A673 (cell line): ENCODE results near the gene XRCC4. TPM values are rescaled to one million over a fixed set of nuclear protein-coding genes. Genes with fewer than 3 reads are reported as not detected.

Experiments used
- BruUV-seq: library from RNA; stranded (reverse); fragments of 400-500 nt; replicated peaks from 2 replicates; lab custom pipeline; 2021; lab: Mats Ljungman, UMichigan
- CTCF ChIA-PET: fragments of 300-600 bp; sonication (Branson Sonifier 250); formaldehyde crosslinking; loops from one replicate; lab custom pipeline; 2022; ENCODE audit warnings: antibody characterized with exemption; lab: Charles Lee
- POLR2A ChIA-PET: fragments of 300-600 bp; sonication (Branson Sonifier 250); formaldehyde crosslinking; loops from one replicate; lab custom pipeline; 2022; ENCODE audit warnings: antibody characterized with exemption; ENCODE audit not compliant: low non-redundant PET; lab: Charles Lee
- DNase-seq: peaks from one replicate; pipeline ENCODE4 v3.0.0-alpha.2; 2015; ENCODE audit warnings: low spot score
- H3K27ac ChIP-seq: fragments of 200-600 bp; sonication (generic); 2 replicates; pipeline ENCODE4 v1.5.1; 2016; ENCODE audit warnings: mixed run types, low read depth, mild to moderate bottlenecking, mixed read lengths, antibody characterized with exemption, low read length; ENCODE audit not compliant: poor library complexity, severe bottlenecking
- H3K27me3 ChIP-seq: fragments of 200-600 bp; sonication (generic); replicated peaks from 2 replicates; pipeline ENCODE4 v1.6.1; 2017; ENCODE audit warnings: mixed run types, low read depth, mild to moderate bottlenecking, mixed read lengths, antibody characterized with exemption, low read length; ENCODE audit not compliant: insufficient read depth, poor library complexity
- H3K36me3 ChIP-seq: fragments of 200-600 bp; sonication (generic); 2 replicates; pipeline ENCODE4 v1.6.1; 2016; ENCODE audit warnings: mixed run types, mild to moderate bottlenecking, mixed read lengths, antibody characterized with exemption, low read length; ENCODE audit not compliant: insufficient read depth, poor library complexity, severe bottlenecking
- H3K4me1 ChIP-seq: fragments of 200-600 bp; sonication (generic); 2 replicates; pipeline ENCODE4 v1.6.1; 2017; ENCODE audit warnings: mixed run types, mild to moderate bottlenecking, mixed read lengths, antibody characterized with exemption, low read length; ENCODE audit not compliant: insufficient read depth, poor library complexity, severe bottlenecking
- H3K4me3 ChIP-seq: fragments of 200-600 bp; sonication (generic); 2 replicates; pipeline ENCODE4 v1.5.1; 2016; ENCODE audit warnings: low read depth, mixed run types, mild to moderate bottlenecking, mixed read lengths, low read length; ENCODE audit not compliant: poor library complexity, severe bottlenecking
- H3K9me3 ChIP-seq: fragments of 200-600 bp; sonication (generic); 2 replicates; pipeline ENCODE4 v1.6.1; 2016; ENCODE audit warnings: mixed run types, low read depth, mild to moderate bottlenecking, mixed read lengths, antibody characterized with exemption, low read length; ENCODE audit not compliant: poor library complexity, severe bottlenecking
- CTCF ChIP-seq: fragments of 300-800, 200-600 bp; sonication (generic); conservative IDR thresholded peaks from 2 replicates; pipeline ENCODE4 v1.5.1; 2017; ENCODE audit warnings: low read depth, mild to moderate bottlenecking, antibody characterized with exemption, low read length, moderate library complexity, mixed read lengths
- EZH2 ChIP-seq: fragments of 200-600 bp; sonication (generic); IDR thresholded peaks from 2 replicates; pipeline ENCODE4 v1.6.1; 2017; ENCODE audit warnings: borderline replicate concordance, low read depth, mild to moderate bottlenecking, mixed read lengths, antibody characterized with exemption, low read length; ENCODE audit not compliant: poor library complexity, severe bottlenecking
- intact Hi-C: fragments of 100-400 bp; cut with micrococcal nuclease; formaldehyde crosslinking; loops from one replicate; pipeline ENCODE4 v1.10.0; 2022; ENCODE audit not compliant: unreplicated experiment
- total RNA-seq: library from RNA; stranded (reverse); gene quantifications from 2 replicates; pipeline ENCODE4 v1.2.3, GENCODE V29; 2021

The XRCC4 gene
- total RNA-seq, 1 experiment from 2014 or later = 8.1 TPM

DNA sequence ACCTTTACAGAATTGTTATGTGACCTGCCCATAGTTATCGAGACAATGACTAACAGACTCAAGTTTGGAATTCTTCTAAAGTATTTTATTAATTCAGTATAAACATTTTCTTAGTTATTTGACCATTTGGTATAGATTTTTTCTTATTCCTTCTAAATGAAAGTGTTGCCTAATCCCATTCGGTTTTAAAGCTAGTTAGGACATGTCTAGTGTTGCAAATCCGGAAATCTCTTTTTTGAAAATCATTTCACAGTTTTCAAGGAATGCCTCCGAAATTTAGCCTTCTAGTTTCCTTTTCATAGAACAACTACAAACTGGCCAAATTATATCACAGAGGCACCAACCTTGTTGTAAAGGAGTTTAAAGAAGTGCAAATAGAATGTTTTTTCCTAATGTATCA, 171.8 kb downstream of the XRCC4 start:
- Histone ChIP-seq H3K27ac (no peak overlapping the region), H3K4me1 (no peaks in the 10 kb centered on the region), H3K4me3 (no peak overlapping the region), H3K9me3 (no peaks in the 10 kb centered on the region), H3K36me3 (no peaks in the 10 kb centered on the region), H3K27me3 (no peaks in the 10 kb centered on the region)
- POLR2A ChIA-PET = no interaction called here
- CTCF ChIA-PET = no interaction called here
- DNase-seq = no peak
- intact Hi-C loops = no loop called here
- TF ChIP-seq CTCF = no peak
- no peak for TF ChIP-seq EZH2
- no TSS peak for BruUV-seq

DNA sequence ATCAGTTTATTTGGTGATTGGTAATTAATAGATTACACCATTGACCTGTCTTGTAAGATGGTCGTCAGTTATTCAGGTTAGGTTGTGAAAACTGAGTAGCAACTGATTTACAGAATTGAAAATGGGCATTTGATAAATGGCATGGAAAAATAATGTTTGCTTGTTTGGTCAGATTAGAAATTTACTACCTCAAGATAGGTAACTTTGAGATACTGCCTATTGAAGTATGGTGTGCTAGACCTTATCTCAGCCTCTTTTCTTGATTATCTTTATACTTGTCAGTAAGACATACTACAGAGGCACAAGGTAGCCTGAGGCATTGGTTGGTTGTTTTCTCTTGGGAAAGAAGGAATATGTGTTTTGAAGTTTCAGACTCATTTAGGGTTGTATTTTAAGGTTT, 174.5 kb downstream of the XRCC4 start:
- H3K4me1 ChIP-seq = no peaks in the 10 kb centered on the region
- TF ChIP-seq CTCF (no peak), EZH2 (no peak)
- DNase-seq = no peak
- no TSS peak for BruUV-seq
- no peaks in the 10 kb centered on the region for H3K36me3 ChIP-seq
- H3K27me3 ChIP-seq = no peaks in the 10 kb centered on the region
- H3K9me3 ChIP-seq = no peaks in the 10 kb centered on the region
- ChIA-PET POLR2A (no interaction called here), CTCF (no interaction called here)
- no peak overlapping the region for H3K27ac ChIP-seq
- H3K4me3 ChIP-seq = no peak overlapping the region
- intact Hi-C loops = no loop called here

GRCh38 chr5:83253720-83254119, 176.4 kb downstream of the XRCC4 start:
- ChIA-PET POLR2A (interaction anchor here (0.7 kb wide), 1 partner anchor 8 kb away, joined by 10 read pairs; no protein-coding TSS in a partner anchor), CTCF (interaction anchor here (0.6 kb wide), 1 partner anchor 176 kb away, joined by 3 read pairs; no protein-coding TSS in a partner anchor)
- no peak for DNase-seq
- TF ChIP-seq EZH2 (no peak), CTCF (no peak)
- BruUV-seq = no TSS peak
- no peaks in the 10 kb centered on the region for H3K36me3 ChIP-seq
- H3K27ac ChIP-seq = no peak overlapping the region
- intact Hi-C loops = no loop called here
- no peak overlapping the region for H3K4me3 ChIP-seq
- H3K27me3 ChIP-seq = no peaks in the 10 kb centered on the region
- no peaks in the 10 kb centered on the region for H3K9me3 ChIP-seq
- H3K4me1 ChIP-seq = no peaks in the 10 kb centered on the region
